Endodermal cell (in vitro differentiated cells): ENCODE data around the gene TRA2B. TPM values are rescaled to one million over a fixed set of nuclear protein-coding genes. Genes with fewer than 3 reads are reported as not detected.

Experiments
- DNase-seq: peaks from one replicate; pipeline ENCODE4 v3.0.0-alpha.2; 2017
- H3K27ac ChIP-seq: 2 replicates; pipeline ENCODE4 v1.5.1; 2013; ENCODE audit warnings: mild to moderate bottlenecking, low read depth, low read length, moderate library complexity
- H3K27me3 ChIP-seq: 2 replicates; pipeline ENCODE4 v1.6.1; 2013; ENCODE audit warnings: mild to moderate bottlenecking, low read length, moderate library complexity; ENCODE audit not compliant: insufficient read depth, control insufficient read depth, poor library complexity, severe bottlenecking
- H3K36me3 ChIP-seq: 2 replicates; pipeline ENCODE4 v1.7.0; 2013; ENCODE audit warnings: mild to moderate bottlenecking, low read length, moderate library complexity; ENCODE audit not compliant: control insufficient read depth, insufficient read depth
- H3K4me1 ChIP-seq: one replicate; pipeline ENCODE4 v1.7.0; 2013; ENCODE audit warnings: low read length; ENCODE audit not compliant: control insufficient read depth, insufficient read depth
- H3K4me3 ChIP-seq: 2 replicates; pipeline ENCODE4 v1.5.1; 2013; ENCODE audit warnings: mild to moderate bottlenecking, low read length, moderate library complexity
- H3K9ac ChIP-seq: 2 replicates; pipeline ENCODE4 v1.6.1; 2013; ENCODE audit warnings: mild to moderate bottlenecking, low read length, moderate library complexity; ENCODE audit not compliant: poor library complexity, severe bottlenecking; ENCODE audit errors: extremely low read depth
- H3K9me3 ChIP-seq: 2 replicates; pipeline ENCODE4 v1.6.1; 2013; ENCODE audit warnings: mild to moderate bottlenecking, low read length, moderate library complexity; ENCODE audit not compliant: control insufficient read depth
- H3K27ac Mint-ChIP-seq: 2 replicates; pipeline ENCODE4 v1.8.0; 2020; ENCODE audit warnings: mixed read lengths
- H3K27me3 Mint-ChIP-seq: 2 replicates; pipeline ENCODE4 v1.8.0; 2021; ENCODE audit warnings: mild to moderate bottlenecking, mixed read lengths; ENCODE audit not compliant: insufficient read depth
- H3K36me3 Mint-ChIP-seq: 2 replicates; pipeline ENCODE4 v1.8.0; 2020; ENCODE audit warnings: low read depth, mixed read lengths
- H3K4me1 Mint-ChIP-seq: 2 replicates; pipeline ENCODE4 v1.8.0; 2020; ENCODE audit warnings: mixed read lengths
- H3K4me3 Mint-ChIP-seq: 2 replicates; pipeline ENCODE4 v1.8.0; 2020; ENCODE audit warnings: mild to moderate bottlenecking, moderate library complexity, mixed read lengths
- H3K9me3 Mint-ChIP-seq: 2 replicates; pipeline ENCODE4 v1.8.0; 2020; ENCODE audit warnings: mild to moderate bottlenecking, mixed read lengths
- CTCF ChIP-seq: fragments of 200-600 bp; sonication (generic); conservative IDR thresholded peaks from 2 replicates; pipeline ENCODE4 v1.5.0; 2021; ENCODE audit warnings: antibody characterized with exemption, mild to moderate bottlenecking
- WGBS, 2 experiments: methylation state at CpG; one replicate each; pipeline versions ENCODE4 v1.1.5 to v1.1.7; 2013; ENCODE audit warnings: missing lambda C conversion rate in 2 of 2, mixed read lengths in 1 of 2; ENCODE audit not compliant: insufficient coverage in 1 of 2, insufficient read length in 1 of 2; 5-methylcytosine and 5-hydroxymethylcytosine counted together
- total RNA-seq, 2 donors: library from RNA; stranded (reverse); fragmentation: NEBNext Ultra II Directional in 1 of 2; extraction: Animal tissue kit (Norgen Biotek cat#: 25700) in 1 of 2; gene quantifications; 2 replicates in 1 of 2; 3 replicates in 1 of 2; pipeline ENCODE4 v1.2.1, GENCODE V29; 2021

Gene TRA2B
- total RNA-seq, 2 donors from 2014 or later: 222 to 230 TPM

GRCh38 chr3:185924375-185924774, 13.4 kb downstream of the TRA2B start:
- Mint-ChIP-seq H3K4me3 (no peak overlapping the region), H3K9me3 (no peaks in the 10 kb centered on the region), H3K27me3 (no peaks in the 10 kb centered on the region), H3K4me1 (peaks cover 37% of the 10 kb centered on the region), H3K27ac (peak overlapping the region; percentile 75), H3K36me3 (peaks cover 84% of the 10 kb centered on the region)
- Histone ChIP-seq H3K36me3 (peaks cover 98% of the 10 kb centered on the region), H3K27me3 (no peaks in the 10 kb centered on the region), H3K9ac (no peak overlapping the region), H3K4me3 (no peak overlapping the region), H3K9me3 (no peaks in the 10 kb centered on the region), H3K4me1 (no peaks in the 10 kb centered on the region), H3K27ac (no peak overlapping the region)
- WGBS, 2 experiments: 95 to 98% methylated on average over 7 of the region's 7 CpGs
- TF ChIP-seq CTCF: no peak
- no peak for DNase-seq

GRCh38 chr3:185920184-185920583, 17.6 kb downstream of the TRA2B start:
- no peak for DNase-seq
- Mint-ChIP-seq H3K4me1 (no peaks in the 10 kb centered on the region), H3K9me3 (no peaks in the 10 kb centered on the region), H3K27me3 (no peaks in the 10 kb centered on the region), H3K4me3 (no peak overlapping the region), H3K36me3 (peaks cover 96% of the 10 kb centered on the region), H3K27ac (no peak overlapping the region)
- no peak for TF ChIP-seq CTCF
- no peaks in the 10 kb centered on the region for H3K27me3 ChIP-seq
- WGBS, 2 experiments: 88 to 94% methylated on average over 1 to 4 of the region's 4 CpGs
- no peak overlapping the region for H3K9ac ChIP-seq
- H3K4me3 ChIP-seq: no peak overlapping the region
- no peaks in the 10 kb centered on the region for H3K9me3 ChIP-seq
- peaks cover 100% of the 10 kb centered on the region for H3K36me3 ChIP-seq
- H3K4me1 ChIP-seq: no peaks in the 10 kb centered on the region
- H3K27ac ChIP-seq: no peak overlapping the region

GRCh38 chr3:185916042-185916833, 21.6 kb downstream of the TRA2B start:
- H3K4me3 Mint-ChIP-seq: no peak overlapping the region
- peaks cover 84% of the 10 kb centered on the region for H3K36me3 ChIP-seq
- no peak for DNase-seq
- H3K4me1 ChIP-seq: no peaks in the 10 kb centered on the region
- no peak overlapping the region for H3K9ac ChIP-seq
- H3K9me3 Mint-ChIP-seq: no peaks in the 10 kb centered on the region
- H3K36me3 Mint-ChIP-seq: peaks cover 67% of the 10 kb centered on the region
- H3K27ac Mint-ChIP-seq: no peak overlapping the region
- no peaks in the 10 kb centered on the region for H3K27me3 Mint-ChIP-seq
- no peaks in the 10 kb centered on the region for H3K4me1 Mint-ChIP-seq
- 83 to 98% methylated on average over 2 to 5 of the region's 5 CpGs for WGBS, 2 experiments
- no peaks in the 10 kb centered on the region for H3K9me3 ChIP-seq
- no peak overlapping the region for H3K27ac ChIP-seq
- no peaks in the 10 kb centered on the region for H3K27me3 ChIP-seq
- no peak overlapping the region for H3K4me3 ChIP-seq
- TF ChIP-seq CTCF: no peak
